ENCODE results near the gene CDADC1. TPM values are rescaled to one million over a fixed set of nuclear protein-coding genes. Genes with fewer than 3 reads are reported as not detected.

Gene CDADC1
- 6.9 TPM for total RNA-seq

DNA sequence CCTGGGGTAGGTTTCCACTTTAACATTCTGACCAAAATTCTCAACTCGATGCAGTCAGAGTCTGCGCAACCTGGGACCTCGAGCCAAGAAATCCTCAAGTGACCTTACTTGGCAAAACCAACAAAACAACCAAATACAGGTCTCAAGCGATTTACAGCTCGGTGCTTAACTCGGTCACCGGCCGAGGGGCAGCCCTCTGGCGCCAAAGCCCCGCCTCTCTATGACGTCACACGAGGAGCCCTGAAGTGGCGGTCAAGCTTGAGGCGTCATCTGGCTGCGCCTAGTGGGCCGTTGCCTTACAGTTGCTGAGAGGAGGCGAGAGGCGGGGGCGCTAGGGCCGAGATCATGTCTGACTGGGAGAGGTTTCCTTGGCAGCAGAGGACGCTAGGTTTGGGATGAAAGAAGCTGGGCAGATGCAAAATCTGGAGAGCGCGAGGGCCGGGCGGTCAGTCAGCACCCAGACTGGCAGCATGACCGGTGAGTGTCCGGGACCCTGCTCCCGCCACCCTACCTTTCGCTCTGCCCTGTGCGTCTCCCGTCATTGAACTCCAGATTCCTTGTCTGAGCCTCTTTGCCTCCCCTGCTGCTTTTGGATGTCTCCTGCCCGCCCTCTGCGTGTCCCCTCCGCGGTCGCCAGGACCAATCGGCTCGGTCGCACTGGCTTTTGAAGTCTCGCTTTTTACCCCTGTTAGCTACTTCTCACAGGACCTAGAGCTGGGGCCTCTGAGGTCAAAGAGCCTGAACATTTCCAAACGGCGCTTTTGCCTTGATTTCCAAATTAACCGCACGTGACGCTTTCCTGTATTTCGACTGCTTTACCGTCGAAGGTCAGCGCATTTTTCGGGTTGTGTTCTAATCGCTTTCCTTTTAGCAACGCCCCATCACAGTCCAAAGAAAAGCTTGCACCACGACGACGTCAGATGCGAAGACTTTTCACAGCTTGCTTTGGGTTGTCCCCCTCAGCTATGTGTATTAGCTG lies at the start of gene CDADC1:
CDADC1 (plus strand) TSS at position 283 of the 979 bp plus-strand sequence; CDS start at position 396, 113 bp downstream.
- intact Hi-C loops (cut with DNase I): no loop called here
- no peaks in the 10 kb centered on the region for H3K36me3 ChIP-seq
- TF ChIP-seq POLR2AphosphoS5 (IDR thresholded peaks at IDR 0.05; ENCODE audit: insufficient read depth in 1 of 2, low read depth in 1 of 2) (peak; percentile 92 to 98), POLR2A (IDR thresholded peaks at IDR 0.05) (peak in 1 of 2 donors; percentile 84)
- TF ChIP-seq, protein P1, sequence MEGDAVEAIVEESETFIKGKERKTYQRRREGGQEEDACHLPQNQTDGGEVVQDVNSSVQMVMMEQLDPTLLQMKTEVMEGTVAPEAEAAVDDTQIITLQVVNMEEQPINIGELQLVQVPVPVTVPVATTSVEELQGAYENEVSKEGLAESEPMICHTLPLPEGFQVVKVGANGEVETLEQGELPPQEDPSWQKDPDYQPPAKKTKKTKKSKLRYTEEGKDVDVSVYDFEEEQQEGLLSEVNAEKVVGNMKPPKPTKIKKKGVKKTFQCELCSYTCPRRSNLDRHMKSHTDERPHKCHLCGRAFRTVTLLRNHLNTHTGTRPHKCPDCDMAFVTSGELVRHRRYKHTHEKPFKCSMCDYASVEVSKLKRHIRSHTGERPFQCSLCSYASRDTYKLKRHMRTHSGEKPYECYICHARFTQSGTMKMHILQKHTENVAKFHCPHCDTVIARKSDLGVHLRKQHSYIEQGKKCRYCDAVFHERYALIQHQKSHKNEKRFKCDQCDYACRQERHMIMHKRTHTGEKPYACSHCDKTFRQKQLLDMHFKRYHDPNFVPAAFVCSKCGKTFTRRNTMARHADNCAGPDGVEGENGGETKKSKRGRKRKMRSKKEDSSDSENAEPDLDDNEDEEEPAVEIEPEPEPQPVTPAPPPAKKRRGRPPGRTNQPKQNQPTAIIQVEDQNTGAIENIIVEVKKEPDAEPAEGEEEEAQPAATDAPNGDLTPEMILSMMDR (IDR thresholded peaks at IDR 0.05): peak in 1 of 3 experiments; percentile 19
- H3K4me1 ChIP-seq: peaks cover 11% of the 10 kb centered on the region
- H3K27me3 ChIP-seq: no peaks in the 10 kb centered on the region
- H3K27ac ChIP-seq: peak within 1 kb of the TSS; percentile 95
- H3K4me3 ChIP-seq: peak within 1 kb of the TSS; percentile 82 to 91
- DNase-seq (ENCODE audit: extremely low spot score in 2 of 2): peak; percentile 97
- H3K9me3 ChIP-seq: no peaks in the 10 kb centered on the region

DNA sequence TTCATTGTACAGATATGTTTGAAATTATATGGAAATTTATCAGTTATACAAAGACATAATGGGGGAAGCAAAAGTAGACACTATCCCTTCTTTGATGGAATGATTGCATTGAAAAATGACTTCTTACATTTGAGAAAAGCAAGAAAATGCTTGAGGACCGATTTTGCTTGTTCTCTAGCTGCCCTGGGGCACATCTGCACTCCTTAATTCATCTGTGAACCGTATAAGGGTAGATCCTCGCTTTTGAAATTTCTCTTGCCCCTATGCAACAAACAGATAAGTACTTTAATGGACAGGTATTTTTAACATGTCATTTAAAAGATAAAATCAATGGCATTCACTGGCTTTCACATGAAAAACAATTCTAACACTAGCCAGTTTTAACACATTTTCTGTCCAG lies 41.1 kb upstream of the CDADC1 start:
- Histone ChIP-seq H3K4me1 (no peaks in the 10 kb centered on the region), H3K27ac (no peak overlapping the region), H3K4me3 (no peak overlapping the region), H3K9me3 (no peaks in the 10 kb centered on the region), H3K36me3 (peaks cover 0 to 37% of the 10 kb centered on the region in 2 donors), H3K27me3 (no peaks in the 10 kb centered on the region)
- intact Hi-C loops (cut with DNase I): no loop called here
- DNase-seq (ENCODE audit: extremely low spot score in 2 of 2): no peak
- TF ChIP-seq, protein P1 (IDR thresholded peaks at IDR 0.05): no peak
- TF ChIP-seq POLR2AphosphoS5 (IDR thresholded peaks at IDR 0.05; ENCODE audit: insufficient read depth in 1 of 2, low read depth in 1 of 2): no peak
- no peak for TF ChIP-seq POLR2A (IDR thresholded peaks at IDR 0.05)

DNA sequence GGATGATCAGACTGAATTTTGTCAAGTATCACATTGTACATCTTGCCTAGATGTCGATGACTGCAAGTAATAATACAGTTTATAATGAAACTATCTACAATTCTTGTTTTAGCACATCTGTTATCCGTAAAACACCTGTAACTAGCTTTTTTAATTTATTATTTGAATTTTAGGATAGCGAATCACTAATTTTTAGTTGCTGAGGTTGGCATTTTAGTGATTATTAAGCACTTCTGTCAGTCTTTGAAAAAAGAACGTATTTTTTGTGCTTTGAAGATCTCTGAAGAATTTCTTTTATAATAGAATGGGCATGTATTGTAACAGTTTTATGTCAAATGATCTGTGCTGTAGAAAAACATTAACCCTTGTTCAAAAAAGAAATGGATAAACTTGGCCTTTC lies 39.1 kb upstream of the CDADC1 start:
- H3K9me3 ChIP-seq: no peaks in the 10 kb centered on the region
- no peak for DNase-seq (ENCODE audit: extremely low spot score in 2 of 2)
- no peak overlapping the region for H3K27ac ChIP-seq
- H3K4me3 ChIP-seq: no peak overlapping the region
- intact Hi-C loops (cut with DNase I): no loop called here
- TF ChIP-seq POLR2A (IDR thresholded peaks at IDR 0.05) (no peak), POLR2AphosphoS5 (IDR thresholded peaks at IDR 0.05; ENCODE audit: insufficient read depth in 1 of 2, low read depth in 1 of 2) (no peak)
- TF ChIP-seq, protein P1 (IDR thresholded peaks at IDR 0.05): no peak
- no peaks in the 10 kb centered on the region for H3K4me1 ChIP-seq
- H3K36me3 ChIP-seq: peaks cover 0 to 22% of the 10 kb centered on the region in 2 donors
- no peaks in the 10 kb centered on the region for H3K27me3 ChIP-seq

DNA sequence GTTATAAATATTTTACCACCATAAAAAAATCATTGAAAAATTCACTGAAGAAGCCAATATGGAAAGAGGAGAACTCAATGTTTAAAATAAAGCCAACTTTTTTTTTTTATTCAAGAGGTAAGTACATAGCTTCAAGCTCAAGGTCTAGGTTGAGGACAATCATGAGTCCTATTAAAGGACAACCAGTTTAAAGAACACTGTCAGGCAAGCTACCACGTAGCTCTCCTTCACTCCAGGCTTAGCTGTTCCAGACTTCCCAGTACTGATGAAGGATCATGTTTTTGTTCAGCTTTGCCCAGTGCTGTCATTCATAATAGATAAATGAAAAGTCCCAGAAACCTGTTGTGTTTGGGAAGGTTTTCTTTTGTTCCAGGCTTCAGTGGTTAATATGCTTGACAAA lies 37.6 kb upstream of the CDADC1 start:
- DNase-seq (ENCODE audit: extremely low spot score in 2 of 2): no peak
- H3K4me3 ChIP-seq: no peak overlapping the region
- no peak overlapping the region for H3K27ac ChIP-seq
- intact Hi-C loops (cut with DNase I): no loop called here
- peaks cover 0 to 16% of the 10 kb centered on the region in 2 donors for H3K36me3 ChIP-seq
- TF ChIP-seq POLR2A (IDR thresholded peaks at IDR 0.05) (no peak), POLR2AphosphoS5 (IDR thresholded peaks at IDR 0.05; ENCODE audit: insufficient read depth in 1 of 2, low read depth in 1 of 2) (no peak)
- TF ChIP-seq, protein P1 (IDR thresholded peaks at IDR 0.05): no peak
- H3K27me3 ChIP-seq: no peaks in the 10 kb centered on the region
- H3K9me3 ChIP-seq: no peaks in the 10 kb centered on the region
- H3K4me1 ChIP-seq: no peaks in the 10 kb centered on the region

DNA sequence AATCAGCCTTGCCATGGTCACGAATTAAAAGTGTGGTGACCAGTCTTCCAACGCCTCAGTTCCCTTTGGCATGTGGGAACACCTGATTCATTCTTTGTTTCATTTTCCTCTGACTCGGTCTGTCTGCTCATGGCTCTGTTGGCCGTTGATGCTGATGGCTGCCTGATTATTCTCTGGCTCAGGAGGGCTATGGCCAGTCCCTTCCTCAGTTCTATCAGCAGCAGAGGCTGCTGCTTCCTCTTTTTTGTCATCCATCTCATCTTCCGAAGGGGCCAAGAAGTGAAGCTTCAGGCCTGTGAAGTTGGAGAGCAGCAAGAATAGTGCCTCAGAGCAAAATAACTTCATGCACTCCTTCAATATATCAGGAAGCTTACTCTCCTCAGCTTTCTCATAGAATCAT lies 37.1 kb upstream of the CDADC1 start:
- Histone ChIP-seq H3K4me1 (no peaks in the 10 kb centered on the region), H3K27ac (no peak overlapping the region), H3K9me3 (no peaks in the 10 kb centered on the region), H3K4me3 (no peak overlapping the region), H3K27me3 (no peaks in the 10 kb centered on the region), H3K36me3 (peaks cover 0 to 16% of the 10 kb centered on the region in 2 donors)
- no peak for TF ChIP-seq POLR2A (IDR thresholded peaks at IDR 0.05)
- no peak for DNase-seq (ENCODE audit: extremely low spot score in 2 of 2)
- intact Hi-C loops (cut with DNase I): no loop called here

Measured in vagina (tissue), 2 donors.